Esophagus (tissue), 2 donors: Measurements from ENCODE around the gene HNRNPC. TPM values are rescaled to one million over a fixed set of nuclear protein-coding genes. Genes with fewer than 3 reads are reported as not detected.

Experiments
- H3K27ac ChIP-seq, 2 donors: one replicate each; pipeline ENCODE4 v1.5.1; 2013; ENCODE audit warnings: low read depth in 2 of 2, mild to moderate bottlenecking in 2 of 2, inconsistent platforms in 1 of 2, low read length in 1 of 2, moderate library complexity in 1 of 2
- H3K27me3 ChIP-seq, 2 donors: one replicate each; pipeline ENCODE4 v1.6.1; 2013; ENCODE audit warnings: low read length in 2 of 2, control low read depth in 1 of 2, mild to moderate bottlenecking in 1 of 2; ENCODE audit not compliant: insufficient read depth in 2 of 2, control insufficient read depth in 1 of 2
- H3K36me3 ChIP-seq, 2 donors: one replicate each; pipeline ENCODE4 v1.6.1; 2013; ENCODE audit warnings: low read length in 1 of 2; ENCODE audit not compliant: control insufficient read depth in 2 of 2, insufficient read depth in 2 of 2
- H3K4me1 ChIP-seq, 2 donors: one replicate each; pipeline ENCODE4 v1.6.1; 2013; ENCODE audit warnings: low read length in 1 of 2; ENCODE audit not compliant: control insufficient read depth in 2 of 2, insufficient read depth in 2 of 2
- H3K4me3 ChIP-seq, 2 donors: one replicate each; pipeline ENCODE4 v1.5.1; 2013; ENCODE audit warnings: low read length in 2 of 2, mild to moderate bottlenecking in 2 of 2, low read depth in 1 of 2, moderate library complexity in 1 of 2
- H3K9me3 ChIP-seq, 2 donors: one replicate each; pipeline ENCODE4 v1.6.1; 2013; ENCODE audit warnings: mild to moderate bottlenecking in 2 of 2, low read depth in 1 of 2, low read length in 1 of 2, moderate library complexity in 1 of 2; ENCODE audit not compliant: control insufficient read depth in 2 of 2, insufficient read depth in 1 of 2
- WGBS, 2 donors: extraction: QIAGEN DNeasy Blood & Tissue Kit; methylation state at CpG; one replicate each; pipeline ENCODE4 v1.1.7; 2013; 5-methylcytosine and 5-hydroxymethylcytosine counted together
- polyA plus RNA-seq, 2 donors: library from polyadenylated mRNA; stranded (reverse); fragments of 200-250 nt; gene quantifications; one replicate each; pipeline ENCODE4 v1.2.3, GENCODE V29; 2013
- donor health status: healthy with polysubstance abuse.
- donor health status: Bipolar disorder and iron deficiency.

The HNRNPC gene
- polyA plus RNA-seq, 2 donors = 431 to 699 TPM

GRCh38 chr14:21200752-21201461, 68.3 kb downstream of the HNRNPC start:
- Histone ChIP-seq H3K4me3 (no peak overlapping the region), H3K4me1 (no peaks in the 10 kb centered on the region), H3K27ac (no peak overlapping the region), H3K36me3 (peaks cover 0 to 2% of the 10 kb centered on the region in 2 donors), H3K9me3 (no peaks in the 10 kb centered on the region), H3K27me3 (no peaks in the 10 kb centered on the region)
- WGBS, 2 donors = 71 to 78% methylated on average over 5 of the region's 5 CpGs

DNA sequence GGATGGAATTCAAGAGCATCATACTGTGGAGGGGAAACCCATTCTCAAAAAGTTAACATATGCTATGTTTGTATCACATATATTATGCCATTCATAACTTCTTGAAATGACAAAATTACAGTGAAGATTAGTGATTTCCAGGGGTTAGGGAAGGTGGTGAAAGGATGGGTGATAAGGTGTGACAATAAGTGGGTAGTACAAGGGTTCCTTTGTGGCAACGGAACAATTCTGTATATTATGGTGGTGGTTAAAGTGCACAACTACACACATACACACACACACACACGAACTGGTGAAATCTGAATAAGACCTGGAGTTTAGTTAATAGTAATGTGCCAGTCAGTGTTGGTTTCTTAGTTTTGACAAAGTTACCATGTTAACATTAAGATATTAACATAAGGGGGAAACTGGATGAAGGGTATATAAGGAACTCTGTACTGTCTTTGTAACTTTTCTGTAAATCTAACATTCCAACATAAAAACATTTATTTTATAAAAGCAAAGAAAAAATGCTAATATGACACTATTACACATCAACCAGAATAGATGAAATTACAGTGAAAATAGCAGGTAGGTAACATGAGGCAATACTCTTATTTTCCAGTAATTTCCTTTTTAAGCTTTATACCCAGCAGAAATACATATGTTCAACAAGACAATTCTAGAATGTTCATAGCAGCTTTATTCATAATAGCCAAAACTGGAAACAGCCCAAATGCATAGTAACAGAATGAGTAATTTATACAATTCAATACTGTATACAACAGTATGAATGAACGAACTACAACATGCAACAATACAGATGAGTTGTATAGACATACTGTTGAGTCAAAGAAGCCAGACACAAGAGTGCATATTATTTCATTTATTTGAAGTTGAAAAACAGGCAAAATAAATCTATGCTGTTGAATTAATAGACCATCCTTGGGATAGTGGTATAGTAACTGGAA, 69.4 kb downstream of the HNRNPC start:
- 64 to 66% methylated on average over 3 of the region's 3 CpGs for WGBS, 2 donors
- Histone ChIP-seq H3K9me3 (no peaks in the 10 kb centered on the region), H3K27me3 (no peaks in the 10 kb centered on the region), H3K36me3 (peaks cover 0 to 2% of the 10 kb centered on the region in 2 donors), H3K27ac (no peak overlapping the region), H3K4me1 (no peaks in the 10 kb centered on the region), H3K4me3 (no peak overlapping the region)

DNA sequence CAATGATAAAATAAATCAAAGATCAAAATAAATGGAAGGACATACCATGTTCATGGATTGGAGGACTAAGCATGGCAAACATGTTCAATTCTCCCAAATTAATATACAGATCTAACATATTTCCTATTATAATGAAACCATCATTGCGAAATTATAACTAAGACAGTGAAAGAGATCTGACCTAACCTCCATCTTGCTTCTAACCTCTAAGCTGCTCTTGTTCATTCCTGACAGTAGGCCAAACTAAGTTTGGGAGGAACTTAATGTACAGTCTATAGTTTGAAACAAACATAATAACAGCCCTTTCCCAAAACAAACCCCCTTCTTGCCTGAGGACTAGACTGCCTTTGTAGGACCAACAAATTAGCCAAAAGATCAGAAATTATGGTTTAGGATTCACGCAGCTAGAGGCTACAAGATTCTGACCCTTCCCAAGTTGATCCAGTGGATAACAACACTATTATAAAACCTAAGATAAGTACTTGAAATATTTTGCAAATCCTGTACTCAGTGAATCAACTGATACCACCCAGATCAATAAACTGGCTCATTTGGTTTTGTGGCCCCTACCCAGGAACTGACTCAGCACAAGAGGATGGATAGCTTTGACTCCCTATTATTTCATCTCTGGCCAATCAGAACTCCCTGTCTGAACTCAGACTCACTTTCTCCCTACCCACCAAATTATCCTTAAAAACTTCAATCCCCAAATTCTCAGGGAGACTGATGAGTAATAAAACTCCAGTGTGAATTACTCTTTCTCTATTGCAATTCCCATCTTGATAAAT, 71.6 kb downstream of the HNRNPC start:
- no peak overlapping the region for H3K27ac ChIP-seq
- H3K36me3 ChIP-seq = no peaks in the 10 kb centered on the region
- no peaks in the 10 kb centered on the region for H3K27me3 ChIP-seq
- no peaks in the 10 kb centered on the region for H3K9me3 ChIP-seq
- WGBS, 2 donors = 87 to 88% methylated on average over 2 of the region's 2 CpGs
- no peaks in the 10 kb centered on the region for H3K4me1 ChIP-seq
- H3K4me3 ChIP-seq = no peak overlapping the region

DNA sequence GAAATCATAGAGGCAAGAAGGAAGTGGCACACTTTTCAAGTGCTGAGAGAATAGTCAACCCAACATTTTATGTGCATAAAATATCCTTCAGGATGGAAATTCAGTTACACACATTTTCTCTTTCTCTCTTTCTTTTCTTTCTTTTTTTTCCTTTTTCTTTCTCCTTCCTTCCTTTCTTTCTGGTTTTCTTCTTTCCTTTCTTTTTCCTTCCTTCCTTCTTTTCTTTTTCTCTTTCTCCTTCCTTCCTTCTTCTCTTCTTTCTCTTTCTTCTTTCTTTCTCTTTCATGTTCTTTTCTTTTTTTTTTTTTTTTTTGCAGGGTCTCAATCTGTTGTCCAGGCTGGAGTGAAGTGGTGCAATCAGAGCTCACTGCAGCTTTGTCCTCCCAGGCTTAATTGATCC, 74.6 kb downstream of the HNRNPC start:
- no peaks in the 10 kb centered on the region for H3K9me3 ChIP-seq
- H3K27ac ChIP-seq = no peak overlapping the region
- H3K27me3 ChIP-seq = no peaks in the 10 kb centered on the region
- H3K4me1 ChIP-seq = peaks cover 0 to 4% of the 10 kb centered on the region in 2 donors
- H3K36me3 ChIP-seq = no peaks in the 10 kb centered on the region
- H3K4me3 ChIP-seq = no peak overlapping the region

DNA sequence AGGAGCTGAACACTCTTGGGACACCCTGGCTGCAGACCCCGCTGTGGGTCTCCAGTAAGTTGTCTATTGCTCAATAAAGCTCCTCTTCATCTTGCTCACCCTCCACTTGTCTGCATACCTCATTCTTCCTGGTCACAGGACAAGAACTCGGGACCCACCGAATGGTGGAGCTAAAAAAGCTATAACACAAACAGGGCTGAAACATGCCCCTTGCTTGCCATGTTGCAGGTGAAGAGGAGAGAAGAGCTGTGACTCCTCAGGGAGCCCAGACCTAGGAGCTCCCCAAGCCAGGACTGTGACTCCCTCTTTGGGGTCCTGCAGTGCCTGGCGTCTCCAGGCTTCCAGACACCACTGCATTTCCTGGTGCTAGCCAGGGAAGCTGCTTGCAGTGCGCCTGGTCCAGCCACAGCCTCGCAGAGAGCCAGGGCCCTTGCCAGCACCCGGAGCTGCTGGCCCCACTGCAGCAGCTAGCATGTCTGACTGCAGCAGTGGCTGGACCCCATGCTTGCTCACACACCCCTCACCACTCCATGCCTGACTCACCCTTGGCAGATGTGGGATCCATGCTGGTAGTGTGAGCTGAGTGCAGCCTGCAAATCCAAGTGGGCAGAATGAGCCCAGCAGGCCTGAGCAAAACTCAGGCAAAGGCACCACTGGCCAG, 76.2 kb downstream of the HNRNPC start:
- Histone ChIP-seq H3K4me1 (peaks cover 0 to 4% of the 10 kb centered on the region in 2 donors), H3K4me3 (no peak overlapping the region), H3K9me3 (no peaks in the 10 kb centered on the region), H3K27me3 (no peaks in the 10 kb centered on the region), H3K27ac (no peak overlapping the region), H3K36me3 (no peaks in the 10 kb centered on the region)
- WGBS, 2 donors = 84 to 88% methylated on average over 7 of the region's 7 CpGs

GRCh38 chr14:21192447-21192822, 76.8 kb downstream of the HNRNPC start:
- no peak overlapping the region for H3K27ac ChIP-seq

DNA sequence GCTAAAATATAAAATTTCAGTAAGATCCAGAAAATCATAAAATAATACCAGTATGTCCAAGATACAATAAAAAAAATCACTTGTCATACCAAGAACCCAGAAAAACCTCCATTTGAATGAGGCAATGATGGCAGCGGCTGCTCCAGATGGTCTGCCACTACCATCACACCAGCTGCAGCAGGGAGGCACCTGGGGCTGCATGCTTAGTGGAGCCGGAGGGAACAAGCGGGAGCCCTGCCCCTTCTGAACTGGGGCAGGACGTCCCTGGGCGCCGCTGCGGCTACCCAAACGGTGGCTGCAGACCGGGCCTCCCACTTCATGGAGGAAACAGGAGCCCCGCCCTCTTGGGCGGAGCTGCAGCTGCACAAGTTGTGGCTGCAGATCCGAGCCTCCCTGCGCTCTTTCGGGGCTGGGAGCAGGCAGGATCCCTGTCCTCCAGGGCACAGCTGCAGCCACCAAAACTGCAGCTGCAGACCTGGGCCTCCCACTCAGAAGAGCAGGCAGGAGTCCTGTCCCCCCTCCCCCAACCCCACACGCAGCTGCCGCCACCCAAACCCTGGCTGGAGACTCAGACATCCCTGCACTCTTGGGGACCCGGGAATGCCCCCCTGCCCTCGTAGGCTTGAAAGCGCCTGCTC, 77.3 kb downstream of the HNRNPC start:
- Histone ChIP-seq H3K9me3 (no peaks in the 10 kb centered on the region), H3K27me3 (no peaks in the 10 kb centered on the region), H3K27ac (no peak overlapping the region), H3K36me3 (no peaks in the 10 kb centered on the region), H3K4me3 (peak overlapping the region; percentile 21 to 23), H3K4me1 (peaks cover 0 to 4% of the 10 kb centered on the region in 2 donors)
- WGBS, 2 donors = 8 to 9% methylated on average over 19 of the region's 19 CpGs

More at GRCh38 chr14:21192447-21192822, 76.8 kb downstream of the HNRNPC start:
- 30 to 36% methylated on average over 1 of the region's 1 CpG for WGBS, 2 donors
- H3K36me3 ChIP-seq = no peaks in the 10 kb centered on the region
- no peaks in the 10 kb centered on the region for H3K9me3 ChIP-seq
- no peaks in the 10 kb centered on the region for H3K27me3 ChIP-seq
- peaks cover 0 to 4% of the 10 kb centered on the region in 2 donors for H3K4me1 ChIP-seq
- H3K4me3 ChIP-seq = no peak overlapping the region

DNA sequence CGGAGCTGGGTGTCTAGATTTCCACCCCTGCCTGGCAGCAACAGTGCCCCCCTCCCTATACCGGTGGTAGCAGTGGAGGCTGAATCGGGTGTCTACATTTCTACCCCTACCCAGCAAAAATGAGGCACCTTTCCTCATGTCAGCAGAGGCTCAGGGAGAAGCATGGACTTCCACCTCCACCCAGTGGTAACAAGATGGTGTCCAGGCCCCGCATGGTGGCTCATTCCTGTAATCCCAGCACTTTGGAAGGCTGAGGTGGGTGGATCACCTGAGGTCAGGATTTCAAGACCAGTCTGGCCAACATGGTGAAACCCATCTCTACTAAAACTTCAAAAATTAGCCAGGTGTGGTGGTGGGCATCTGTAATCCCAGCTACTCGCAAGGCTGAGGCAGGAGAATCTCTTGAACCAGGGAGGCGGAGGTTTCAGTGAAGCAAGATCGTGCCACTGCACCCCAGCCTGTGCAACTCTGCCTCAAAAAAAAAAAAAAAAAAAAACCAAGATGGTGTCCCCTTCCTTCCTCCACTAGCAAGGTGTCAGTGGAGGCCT, 77.9 kb downstream of the HNRNPC start:
- no peaks in the 10 kb centered on the region for H3K27me3 ChIP-seq
- WGBS, 2 donors = 76 to 87% methylated on average over 7 of the region's 7 CpGs
- H3K9me3 ChIP-seq = no peaks in the 10 kb centered on the region
- H3K4me3 ChIP-seq = no peak overlapping the region
- no peaks in the 10 kb centered on the region for H3K36me3 ChIP-seq
- H3K4me1 ChIP-seq = peaks cover 0 to 4% of the 10 kb centered on the region in 2 donors
- no peak overlapping the region for H3K27ac ChIP-seq
